Ramos (cell line): ENCODE results near the gene OR4E1.
"Not testable (repeated sequence)": the region's sequence is repeated elsewhere in the genome, so short reads cannot be mapped to it uniquely, and the experiment has no call there.

Source experiments
- in situ Hi-C: fragments of 300-500 bp; cut with MboI; formaldehyde crosslinking; loops from one replicate; pipeline ENCODE4 v1.14.3; 2022; ENCODE audit warnings: low sequenced_read_pairs; ENCODE audit not compliant: unreplicated experiment

The OR4E1 gene

GRCh38 chr14:21654215-21654614 is 19.4 kb downstream of the OR4E1 start:
- in situ Hi-C loops = no loop called here

- in situ Hi-C loops = no loop called here
Observed at GRCh38 chr14:21653331-21653885, 20.2 kb downstream of the OR4E1 start, which contains the start of gene OR4E2. OR4E2 (plus strand) TSS chr14:21653835; CDS start chr14:21665083, 11,248 bp downstream.

- in situ Hi-C loops = no loop called here
Observed at GRCh38 chr14:21652209-21652808, 21.3 kb downstream of the OR4E1 start.

GRCh38 chr14:21647380-21647779 is 26.2 kb downstream of the OR4E1 start:
- in situ Hi-C loops = no loop called here

GRCh38 chr14:21643407-21643806 is 30.2 kb downstream of the OR4E1 start:
- in situ Hi-C loops = no loop called here

GRCh38 chr14:21642683-21643082 is 30.9 kb downstream of the OR4E1 start:
- in situ Hi-C loops = no loop called here

- in situ Hi-C loops = no loop called here
Observed at GRCh38 chr14:21634840-21635239, 38.8 kb downstream of the OR4E1 start, which contains the start of gene OR10G2. OR10G2 (minus strand) TSS chr14:21634940; CDS start chr14:21634842, 98 bp downstream.

- in situ Hi-C loops = no loop called here
Observed at GRCh38 chr14:21631084-21631483, 42.5 kb downstream of the OR4E1 start.

GRCh38 chr14:21630503-21630902 is 43.1 kb downstream of the OR4E1 start:
- in situ Hi-C loops = not testable (repeated sequence)

GRCh38 chr14:21626491-21627230 is 47.0 kb downstream of the OR4E1 start:
- in situ Hi-C loops = no loop called here
